Testis (tissue), 2 donors: ENCODE measurements around the gene BCO2.

Experiments used
- POLR2A ChIP-seq: fragments of 450-650 bp; IDR thresholded peaks from one replicate; pipeline ENCODE4 v1.6.1; 2017; ENCODE audit warnings: antibody characterized with exemption, mild to moderate bottlenecking, moderate library complexity
- TF ChIP-seq, protein P1 (sequence below), 3 experiments: fragments of 450-650 bp in 2 of 3; fragments of 200-600 bp in 1 of 3; sonication (generic) in 1 of 3; IDR thresholded peaks; one replicate each; pipeline ENCODE4 v1.5.1; 2016 to 2019; ENCODE audit warnings: antibody characterized with exemption in 3 of 3, mild to moderate bottlenecking in 2 of 3, moderate library complexity in 1 of 3

DNA sequence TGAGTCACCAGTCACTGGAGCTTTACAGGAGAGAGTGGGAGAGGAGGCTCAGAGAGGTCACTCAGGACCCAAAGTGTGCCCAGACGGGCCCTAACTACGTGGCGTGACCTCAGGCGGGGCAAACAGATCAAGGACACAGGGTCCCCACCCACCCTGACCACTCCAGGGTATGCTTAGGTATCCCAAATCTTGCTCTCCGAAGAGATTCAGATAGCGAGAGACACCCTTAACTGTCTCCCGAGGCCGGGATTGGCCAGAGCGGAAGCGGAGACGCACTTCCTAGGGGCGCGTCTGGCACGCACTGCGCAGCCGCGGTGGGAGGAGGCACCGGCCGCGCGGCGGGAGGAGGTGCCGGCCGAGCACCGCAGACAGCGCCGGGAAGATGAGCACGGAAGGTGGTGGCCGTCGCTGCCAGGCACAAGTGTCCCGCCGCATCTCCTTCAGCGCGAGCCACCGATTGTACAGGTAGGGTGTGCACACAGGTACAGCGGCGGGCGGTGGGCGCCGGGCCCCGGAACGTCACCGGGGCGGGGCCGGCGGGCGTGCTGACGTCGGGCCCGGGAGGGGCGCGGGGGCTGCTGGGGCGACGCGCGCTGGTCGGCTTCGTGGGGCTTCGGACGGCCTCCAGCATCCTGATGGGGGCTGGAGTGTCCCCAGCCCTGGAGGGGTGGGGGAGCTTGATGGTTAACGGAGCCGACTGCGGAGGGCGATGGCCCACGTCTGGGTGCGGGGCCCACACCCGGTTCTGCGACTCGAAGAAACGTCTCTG lies 50.9 kb downstream of the BCO2 start, which contains the start of gene PTS:
- TF ChIP-seq, protein P1, sequence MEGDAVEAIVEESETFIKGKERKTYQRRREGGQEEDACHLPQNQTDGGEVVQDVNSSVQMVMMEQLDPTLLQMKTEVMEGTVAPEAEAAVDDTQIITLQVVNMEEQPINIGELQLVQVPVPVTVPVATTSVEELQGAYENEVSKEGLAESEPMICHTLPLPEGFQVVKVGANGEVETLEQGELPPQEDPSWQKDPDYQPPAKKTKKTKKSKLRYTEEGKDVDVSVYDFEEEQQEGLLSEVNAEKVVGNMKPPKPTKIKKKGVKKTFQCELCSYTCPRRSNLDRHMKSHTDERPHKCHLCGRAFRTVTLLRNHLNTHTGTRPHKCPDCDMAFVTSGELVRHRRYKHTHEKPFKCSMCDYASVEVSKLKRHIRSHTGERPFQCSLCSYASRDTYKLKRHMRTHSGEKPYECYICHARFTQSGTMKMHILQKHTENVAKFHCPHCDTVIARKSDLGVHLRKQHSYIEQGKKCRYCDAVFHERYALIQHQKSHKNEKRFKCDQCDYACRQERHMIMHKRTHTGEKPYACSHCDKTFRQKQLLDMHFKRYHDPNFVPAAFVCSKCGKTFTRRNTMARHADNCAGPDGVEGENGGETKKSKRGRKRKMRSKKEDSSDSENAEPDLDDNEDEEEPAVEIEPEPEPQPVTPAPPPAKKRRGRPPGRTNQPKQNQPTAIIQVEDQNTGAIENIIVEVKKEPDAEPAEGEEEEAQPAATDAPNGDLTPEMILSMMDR (IDR thresholded peaks at IDR 0.05): peak in 1 of 3 experiments; percentile 7
- peak; percentile 63 for TF ChIP-seq POLR2A
